GM12891 (cell line): ENCODE measurements around the gene NFATC2IP.

ENCODE experiments used
- PAX5 ChIP-seq: IDR thresholded peaks from 2 replicates; pipeline ENCODE4 v1.6.1; 2011; ENCODE audit warnings: low read length, moderate library complexity, mild to moderate bottlenecking; ENCODE audit not compliant: insufficient read depth, severe bottlenecking
- POLR2A ChIP-seq: IDR thresholded peaks from 2 replicates; pipeline ENCODE4 v1.6.1; 2011; ENCODE audit warnings: low read depth, low read length, control low read depth
- POLR2AphosphoS5 ChIP-seq: IDR thresholded peaks from 2 replicates; pipeline ENCODE4 v1.6.1; 2011; ENCODE audit warnings: low read depth, low read length, control low read depth
- POU2F2 ChIP-seq: IDR thresholded peaks from 2 replicates; pipeline ENCODE4 v1.6.1; 2011; ENCODE audit warnings: low read depth, mild to moderate bottlenecking, control low read depth, low read length, moderate library complexity
- SPI1 ChIP-seq: IDR thresholded peaks from 2 replicates; pipeline ENCODE4 v1.6.1; 2011; ENCODE audit warnings: low read depth, low read length, control low read depth
- TAF1 ChIP-seq: IDR thresholded peaks from 2 replicates; pipeline ENCODE4 v1.6.1; 2011; ENCODE audit warnings: low read depth, low read length, control low read depth

DNA sequence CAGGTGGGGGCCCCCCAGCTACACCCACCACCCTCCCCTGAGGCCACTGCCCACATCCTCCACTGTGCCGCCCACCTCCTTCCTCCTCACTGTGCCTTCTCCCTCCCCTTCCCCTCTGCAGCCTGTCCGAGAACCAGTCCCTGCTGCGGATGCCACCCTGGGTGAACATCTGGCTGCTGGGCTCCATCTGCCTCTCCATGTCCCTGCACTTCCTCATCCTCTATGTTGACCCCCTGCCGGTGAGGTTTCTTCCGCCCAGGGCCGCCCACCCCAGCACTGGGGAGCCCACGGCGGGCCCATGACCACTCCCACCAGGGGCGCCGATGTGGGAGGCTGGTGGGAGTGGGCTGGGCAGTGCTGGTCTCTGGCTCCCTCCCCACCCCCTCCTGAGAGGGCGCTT lies 47.8 kb upstream of the NFATC2IP start:
- TF ChIP-seq POLR2A = no peak
- TF ChIP-seq POLR2AphosphoS5 = no peak; the same call in 1 of the 2 replicates
- no peak for TF ChIP-seq PAX5
- TF ChIP-seq TAF1 = no peak
- TF ChIP-seq POU2F2 = no peak
- 0 out of 2 replicates have a peak, but pooled peaks have one; percentile 12 for TF ChIP-seq SPI1
